ENCODE data around the gene KRTAP5-7. TPM values are rescaled to one million over a fixed set of nuclear protein-coding genes. Genes with fewer than 3 reads are reported as not detected.

KRTAP5-7 gene
- total RNA-seq, 2 experiments from 2014 or later = not detected

GRCh38 chr11:71501071-71501985, 25.7 kb upstream of the KRTAP5-7 start:
- TF ChIP-seq CTCF (IDR thresholded peaks at IDR 0.05) = no peak
- Mint-ChIP-seq H3K36me3 (ENCODE audit: low read depth) (peaks cover 64% of the 10 kb centered on the region), H3K9me3 (peaks cover 4% of the 10 kb centered on the region), H3K27me3 (no peaks in the 10 kb centered on the region), H3K4me3 (no peak overlapping the region), H3K4me1 (ENCODE audit: low read depth) (no peaks in the 10 kb centered on the region), H3K27ac (no peak overlapping the region)
- ChIA-PET POLR2A (no interaction called here), CTCF (no interaction called here)
- ATAC-seq (no peak), DNase-seq (no peak)
- intact Hi-C loops (cut with micrococcal nuclease) = no loop called here

DNA sequence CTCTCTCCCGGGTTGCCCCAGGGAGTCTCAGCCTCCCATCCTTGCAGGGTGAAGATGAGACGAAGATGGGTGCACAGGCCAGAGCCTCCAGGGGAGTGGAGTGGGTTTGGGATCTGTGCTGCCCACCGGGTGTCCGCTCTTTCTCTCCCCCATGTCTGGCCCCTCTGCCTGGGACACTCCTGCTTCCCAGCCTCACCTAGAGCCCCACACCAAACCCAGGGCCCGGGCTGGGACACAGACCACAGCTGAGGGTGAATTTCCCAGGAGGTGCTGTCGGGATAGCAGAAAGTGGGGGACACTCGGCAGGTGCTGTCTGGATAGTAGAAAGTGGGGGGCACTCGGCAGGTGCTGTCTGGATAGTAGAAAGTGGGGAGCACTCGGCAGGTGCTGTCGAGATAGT, 25.0 kb upstream of the KRTAP5-7 start:
- Mint-ChIP-seq H3K27me3 (no peaks in the 10 kb centered on the region), H3K27ac (no peak overlapping the region), H3K9me3 (peaks cover 11% of the 10 kb centered on the region), H3K4me1 (ENCODE audit: low read depth) (no peaks in the 10 kb centered on the region), H3K36me3 (ENCODE audit: low read depth) (peaks cover 64% of the 10 kb centered on the region), H3K4me3 (no peak overlapping the region)
- POLR2A ChIA-PET = no interaction called here
- ATAC-seq (no peak), DNase-seq (no peak)
- CTCF ChIA-PET = no interaction called here
- TF ChIP-seq CTCF (IDR thresholded peaks at IDR 0.05) = no peak
- intact Hi-C loops (cut with micrococcal nuclease) = no loop called here

DNA sequence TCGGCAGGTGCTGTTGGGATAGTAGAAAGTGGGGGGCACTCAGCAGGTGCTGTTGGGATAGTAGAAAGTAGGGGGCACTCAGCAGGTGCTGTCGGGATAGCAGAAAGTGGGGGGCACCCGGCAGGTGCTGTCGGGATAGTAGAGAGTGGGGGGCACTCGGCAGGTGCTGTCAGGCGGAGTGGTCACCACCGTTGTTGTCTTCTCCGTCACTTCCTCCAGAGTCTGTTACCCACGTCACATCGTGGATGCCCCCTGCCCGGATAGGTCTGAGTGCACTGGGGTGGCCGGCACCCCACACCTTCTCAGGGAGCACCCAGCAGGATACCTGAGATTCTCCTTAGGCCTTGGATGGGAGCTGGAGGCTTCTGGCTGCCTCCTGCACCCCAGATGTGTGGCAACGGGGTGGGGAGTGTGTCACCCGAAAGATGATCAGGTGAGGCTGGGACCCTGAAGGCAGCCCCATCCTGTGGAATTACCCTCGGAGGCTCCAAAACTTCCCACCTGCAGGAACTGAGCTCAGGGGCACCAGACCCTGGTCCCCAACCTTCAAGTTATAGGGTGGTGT, 24.1 kb upstream of the KRTAP5-7 start:
- Mint-ChIP-seq H3K27ac (no peak overlapping the region), H3K9me3 (peaks cover 15% of the 10 kb centered on the region), H3K36me3 (ENCODE audit: low read depth) (peaks cover 57% of the 10 kb centered on the region), H3K4me3 (no peak overlapping the region), H3K27me3 (no peaks in the 10 kb centered on the region), H3K4me1 (ENCODE audit: low read depth) (no peaks in the 10 kb centered on the region)
- no peak for DNase-seq
- POLR2A ChIA-PET = no interaction called here
- ATAC-seq = no peak
- no peak for TF ChIP-seq CTCF (IDR thresholded peaks at IDR 0.05)
- CTCF ChIA-PET = no interaction called here
- intact Hi-C loops (cut with micrococcal nuclease) = no loop called here

- Mint-ChIP-seq H3K9me3 (peaks cover 30% of the 10 kb centered on the region), H3K4me3 (no peak overlapping the region), H3K36me3 (ENCODE audit: low read depth) (peaks cover 48% of the 10 kb centered on the region), H3K27ac (no peak overlapping the region), H3K27me3 (no peaks in the 10 kb centered on the region), H3K4me1 (ENCODE audit: low read depth) (no peaks in the 10 kb centered on the region)
- CTCF ChIA-PET = no interaction called here
- DNase-seq (no peak), ATAC-seq (no peak)
- intact Hi-C loops (cut with micrococcal nuclease) = no loop called here
- POLR2A ChIA-PET = no interaction called here
- no peak for TF ChIP-seq CTCF (IDR thresholded peaks at IDR 0.05)
Measured at GRCh38 chr11:71504531-71504930, 22.5 kb upstream of the KRTAP5-7 start.

GRCh38 chr11:71505001-71505400, 22.1 kb upstream of the KRTAP5-7 start:
- DNase-seq (no peak), ATAC-seq (no peak)
- intact Hi-C loops (cut with micrococcal nuclease) = no loop called here
- Mint-ChIP-seq H3K27ac (no peak overlapping the region), H3K4me3 (no peak overlapping the region), H3K27me3 (no peaks in the 10 kb centered on the region), H3K36me3 (ENCODE audit: low read depth) (peaks cover 46% of the 10 kb centered on the region), H3K9me3 (peaks cover 35% of the 10 kb centered on the region), H3K4me1 (ENCODE audit: low read depth) (no peaks in the 10 kb centered on the region)
- TF ChIP-seq CTCF (IDR thresholded peaks at IDR 0.05) = no peak
- POLR2A ChIA-PET = no interaction called here
- CTCF ChIA-PET = no interaction called here
